NCI-H1105 treated with DMSO at 0.1 percent for 48 hours (cell line): ENCODE data around the gene ARHGAP42.
"Not testable (repeated sequence)": the region's sequence is repeated elsewhere in the genome, so short reads cannot be mapped to it uniquely, and the experiment has no call there.

Source experiments
- DNase-seq: peaks from one replicate; lab custom pipeline; 2025; lab: John Stamatoyannopoulos, UW

ARHGAP42 gene

DNA sequence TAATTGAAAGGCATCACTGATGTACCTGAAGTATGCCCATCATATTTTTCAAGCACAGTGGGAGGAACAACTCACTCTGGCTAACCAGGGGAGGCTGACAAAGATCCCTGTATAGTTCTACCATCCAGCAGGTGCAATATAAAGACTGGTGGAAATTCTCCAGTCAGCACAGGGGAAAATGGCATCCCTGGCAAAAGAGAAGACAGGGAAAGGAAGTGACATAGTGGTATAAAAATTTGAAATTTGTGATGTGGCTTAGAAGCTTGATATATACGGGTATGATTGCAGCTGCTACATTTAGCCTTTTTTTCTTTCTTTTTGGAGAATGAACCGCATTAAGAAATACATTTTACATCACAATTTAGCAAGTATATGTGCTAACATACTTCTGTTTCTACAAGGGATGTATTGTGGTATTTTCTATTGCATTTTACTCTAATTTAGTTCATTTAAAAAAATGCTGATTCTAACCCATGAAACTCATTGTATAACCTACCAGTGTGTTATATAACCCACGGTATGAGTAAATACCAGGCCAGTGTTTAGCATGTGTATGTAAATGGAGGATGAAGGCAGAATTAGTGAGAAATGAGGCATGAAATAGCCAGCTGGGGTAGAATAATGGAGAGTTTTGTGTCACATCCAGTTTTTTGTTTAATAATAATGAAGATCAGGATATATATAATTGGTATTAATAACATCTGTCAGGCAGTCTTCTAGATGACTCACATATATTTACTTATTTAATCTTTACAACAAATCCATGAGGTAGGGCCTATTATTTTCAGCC lies 186.1 kb downstream of the ARHGAP42 start:
- no peak for DNase-seq

DNA sequence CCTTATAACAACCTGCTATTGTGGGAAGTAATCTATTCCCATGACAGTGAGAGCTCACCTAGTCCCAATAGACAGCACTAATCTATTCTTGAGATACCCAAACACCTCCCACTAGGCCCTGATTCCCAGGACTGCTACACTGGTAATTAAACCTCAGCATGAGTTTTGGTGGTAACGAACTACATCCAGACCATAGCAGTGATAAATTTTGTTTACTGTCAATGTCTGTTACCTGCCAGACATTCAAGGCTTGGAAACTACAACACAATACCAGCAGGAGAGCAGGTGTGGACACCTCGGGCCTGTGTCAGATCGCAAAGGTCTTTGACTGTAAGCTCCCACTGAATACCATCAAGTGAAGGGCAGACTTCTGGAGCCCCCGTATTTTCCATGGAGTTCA lies 187.1 kb downstream of the ARHGAP42 start:
- no peak for DNase-seq

DNA sequence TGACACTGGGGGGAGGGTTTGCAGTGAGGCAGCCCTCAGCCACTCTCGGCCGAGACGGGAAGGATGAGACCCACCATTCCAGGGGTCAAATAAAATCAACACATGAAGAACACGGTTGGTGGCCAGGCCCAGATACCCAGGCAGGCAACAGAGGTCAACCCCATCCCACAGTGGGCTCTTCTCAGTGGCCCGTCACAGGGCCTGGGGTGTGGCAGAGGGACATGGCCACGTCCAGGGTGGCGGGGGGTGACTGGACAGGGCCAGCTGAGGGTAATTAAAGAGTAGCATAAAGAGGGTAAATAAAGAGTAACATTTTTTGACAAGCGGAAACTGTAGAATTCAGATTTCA lies 188.4 kb downstream of the ARHGAP42 start:
- no peak for DNase-seq

DNA sequence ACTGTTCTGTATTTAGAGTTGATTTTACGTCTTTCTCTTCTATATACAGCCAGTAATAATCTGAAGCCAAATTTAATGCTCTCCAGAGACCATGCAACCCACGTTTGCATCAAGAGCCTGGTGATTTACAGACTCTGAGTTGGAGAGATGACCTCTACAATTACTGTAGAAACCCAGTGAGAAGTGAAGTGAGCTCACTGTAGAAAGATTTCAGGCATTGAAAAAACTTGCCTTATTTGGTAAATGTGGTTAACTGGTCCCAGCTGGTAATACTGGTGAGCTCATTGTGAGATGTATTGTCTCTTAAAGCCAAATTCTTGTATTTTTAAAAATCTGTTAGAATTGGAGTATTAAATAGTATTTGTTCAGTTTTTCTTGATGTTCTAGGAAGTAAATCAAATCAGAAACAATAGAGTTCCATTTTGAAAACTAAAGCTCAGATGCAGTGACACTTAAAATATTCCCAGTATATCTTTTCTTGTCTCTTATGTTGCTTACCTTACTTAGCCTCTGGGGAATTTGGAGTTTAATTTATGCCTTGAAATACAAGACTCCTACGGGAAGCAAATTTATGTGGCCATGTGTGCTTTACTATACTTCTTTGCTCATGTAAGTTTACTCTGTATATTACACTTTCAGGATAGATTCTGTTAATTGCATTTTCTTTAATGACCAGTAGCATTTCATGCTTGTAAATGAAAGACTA lies 189.9 kb downstream of the ARHGAP42 start:
- DNase-seq = no peak

DNA sequence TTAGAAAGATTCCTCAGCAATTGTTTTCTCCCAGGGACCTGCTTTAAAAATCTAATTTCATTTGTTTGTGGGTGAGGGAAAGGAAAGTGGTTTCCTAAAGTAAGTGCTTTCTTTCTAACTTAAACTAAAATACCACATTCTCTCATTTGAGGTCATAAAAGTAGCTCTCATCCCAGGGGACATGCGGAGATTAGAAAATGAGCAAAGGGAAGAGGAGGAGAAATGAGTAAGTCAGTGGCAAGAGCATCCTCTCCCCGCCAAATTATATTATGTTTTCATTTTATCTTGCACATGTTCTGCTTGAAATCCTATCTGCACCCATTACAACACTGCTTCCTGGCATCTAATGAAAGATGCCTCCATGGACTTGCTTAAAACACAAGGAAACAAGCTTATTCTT lies 191.4 kb downstream of the ARHGAP42 start:
- no peak for DNase-seq

DNA sequence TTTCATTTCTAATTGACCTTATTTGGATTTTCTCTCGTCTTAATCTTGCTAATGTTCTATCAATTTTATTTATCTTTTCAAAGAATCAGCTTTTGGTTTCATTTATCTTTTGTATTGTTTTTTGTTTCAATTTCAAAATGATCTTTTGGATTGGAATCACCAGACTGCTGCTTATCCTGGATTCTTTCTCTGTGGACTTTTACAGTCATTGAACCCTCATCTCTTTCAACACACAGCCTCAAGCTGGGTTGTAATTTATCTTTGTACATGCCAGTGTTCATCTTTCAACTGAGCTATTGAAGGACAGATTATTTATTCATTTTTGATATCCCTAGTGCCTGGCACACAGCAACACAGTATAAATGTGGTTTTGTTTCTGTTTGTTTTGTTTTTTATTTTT lies 195.9 kb downstream of the ARHGAP42 start:
- DNase-seq = no peak

DNA sequence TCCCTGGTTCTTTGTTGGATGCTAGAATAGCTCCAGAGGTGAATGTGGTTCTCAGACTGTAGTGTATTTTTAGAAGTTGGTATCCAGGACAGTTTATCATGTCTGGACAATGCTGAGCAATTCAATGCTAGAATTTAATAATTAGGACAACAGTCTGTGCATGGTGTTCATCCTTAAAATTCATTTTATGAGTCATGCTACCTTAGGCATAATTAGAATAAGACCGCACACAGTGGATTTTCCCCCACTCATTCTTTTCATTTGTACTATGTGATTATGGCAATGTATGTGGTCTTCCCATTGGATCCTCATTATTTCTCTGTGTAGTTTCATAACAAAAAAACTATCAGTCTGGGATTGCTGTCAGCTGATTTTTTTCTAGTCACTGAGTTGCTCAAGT lies 196.7 kb downstream of the ARHGAP42 start:
- no peak for DNase-seq

DNA sequence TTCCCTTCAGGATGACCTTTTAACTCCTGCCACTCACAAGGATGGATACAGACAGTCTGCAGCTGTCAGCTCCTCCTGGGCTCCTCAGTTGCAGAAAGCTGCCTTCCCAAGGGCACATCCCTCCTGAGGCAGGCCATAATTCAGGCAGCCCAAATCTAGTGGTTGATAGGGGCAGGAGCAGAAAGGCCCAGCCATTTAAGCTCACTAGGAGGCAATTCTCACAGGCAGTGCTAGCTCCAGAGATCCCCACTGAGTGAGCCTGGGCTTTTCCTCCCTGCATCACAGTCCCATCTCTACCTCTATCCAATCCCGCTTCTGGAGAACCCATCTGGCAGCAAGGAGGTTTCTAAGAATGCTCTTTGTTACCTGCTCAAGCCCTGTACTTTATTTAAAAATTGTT lies 200.6 kb downstream of the ARHGAP42 start:
- DNase-seq = no peak

DNA sequence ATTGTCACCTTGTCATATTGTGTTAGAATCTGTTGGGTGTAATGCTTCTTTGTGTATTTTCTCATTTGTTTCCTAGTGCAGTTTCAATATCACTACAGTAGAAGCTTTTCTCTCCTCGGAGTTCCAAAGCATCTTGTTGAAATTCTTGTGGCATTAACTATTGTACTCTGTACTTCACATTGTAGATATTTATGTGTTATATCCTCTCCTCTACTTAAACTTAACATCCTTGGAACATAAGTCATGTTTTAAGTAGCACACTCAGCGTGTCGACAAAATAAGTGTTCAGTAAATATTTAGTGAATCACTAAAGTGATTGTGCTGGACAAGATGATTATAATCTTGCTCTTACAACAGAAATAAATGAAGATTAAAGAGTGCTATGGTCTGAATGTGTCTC lies 201.7 kb downstream of the ARHGAP42 start:
- DNase-seq = no peak

DNA sequence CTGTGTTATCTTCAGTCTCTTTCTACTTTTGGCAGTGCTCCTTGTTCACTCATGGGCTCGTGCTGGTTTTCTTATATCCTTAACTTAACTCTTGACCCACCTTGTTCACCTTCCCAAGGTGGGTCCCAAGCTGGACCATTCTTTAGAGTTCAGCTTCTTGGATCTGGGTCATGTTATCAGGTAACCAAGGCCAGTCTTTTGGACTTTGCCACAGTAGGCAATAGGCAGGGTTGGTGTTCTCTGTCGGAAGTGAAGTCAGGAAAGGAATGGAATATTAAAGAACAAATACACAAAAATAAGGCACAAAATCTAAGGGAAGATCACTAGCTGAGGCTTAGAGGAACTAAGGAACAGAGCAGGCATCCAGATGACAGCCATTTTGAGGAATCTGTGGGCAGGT lies 202.7 kb downstream of the ARHGAP42 start:
- DNase-seq = no peak

DNA sequence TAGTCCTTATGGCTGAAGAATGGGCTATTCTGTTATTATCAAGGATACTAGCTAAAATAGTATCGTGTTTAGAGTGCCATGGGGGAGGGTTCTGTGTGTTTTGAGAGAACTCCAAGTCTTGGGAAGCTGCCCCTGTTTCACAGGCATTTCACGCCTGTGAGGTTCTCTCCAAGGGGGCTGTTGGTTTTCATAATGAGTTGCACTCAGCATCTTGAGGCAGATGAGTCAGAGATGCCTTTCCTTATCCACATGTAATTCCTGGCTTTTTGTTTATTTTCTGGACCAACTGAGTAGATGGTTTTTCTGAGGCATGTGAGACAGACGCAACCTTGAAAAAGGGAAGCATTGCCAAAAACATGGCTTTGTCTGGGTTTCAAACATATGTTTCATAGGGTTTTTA lies 203.7 kb downstream of the ARHGAP42 start:
- no peak for DNase-seq

DNA sequence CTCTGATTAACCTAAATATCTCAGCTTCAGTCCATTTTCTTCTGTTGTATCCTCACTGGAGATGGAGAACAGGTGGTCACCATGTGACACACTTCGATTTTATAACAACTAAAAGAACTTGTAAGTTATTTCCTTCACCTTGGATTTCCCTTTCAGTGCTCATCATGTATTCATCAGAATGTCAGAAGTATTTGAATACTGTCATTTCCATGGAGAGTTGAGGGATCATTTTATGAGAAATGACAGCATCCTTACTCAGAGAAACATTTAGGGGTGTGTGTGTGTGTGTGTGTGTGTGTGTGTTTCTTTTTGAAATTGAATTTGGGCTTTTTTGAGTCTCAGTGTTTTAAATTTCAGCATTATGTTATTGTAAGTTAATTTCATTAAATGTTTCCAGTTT lies 205.8 kb downstream of the ARHGAP42 start:
- no peak for DNase-seq

DNA sequence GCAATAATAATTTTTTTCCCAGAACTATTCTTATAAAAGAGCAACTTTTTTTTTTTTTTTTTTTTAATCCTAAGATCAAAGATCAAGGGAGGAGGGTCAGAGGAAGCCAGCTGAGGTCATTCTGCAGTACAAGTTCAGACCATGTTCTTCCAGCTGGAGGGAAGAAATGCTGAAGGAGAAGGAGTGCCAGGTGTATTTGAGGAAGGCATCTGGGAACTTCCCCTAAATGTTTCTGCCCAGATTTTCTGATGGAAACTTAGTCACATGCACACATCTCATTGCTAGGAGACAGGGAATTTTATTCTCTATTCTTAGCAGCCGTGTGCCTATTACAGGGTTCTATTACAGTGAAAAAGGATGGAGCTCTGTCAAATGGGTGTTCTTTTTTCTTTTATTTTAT lies 208.4 kb downstream of the ARHGAP42 start:
- no peak for DNase-seq

DNA sequence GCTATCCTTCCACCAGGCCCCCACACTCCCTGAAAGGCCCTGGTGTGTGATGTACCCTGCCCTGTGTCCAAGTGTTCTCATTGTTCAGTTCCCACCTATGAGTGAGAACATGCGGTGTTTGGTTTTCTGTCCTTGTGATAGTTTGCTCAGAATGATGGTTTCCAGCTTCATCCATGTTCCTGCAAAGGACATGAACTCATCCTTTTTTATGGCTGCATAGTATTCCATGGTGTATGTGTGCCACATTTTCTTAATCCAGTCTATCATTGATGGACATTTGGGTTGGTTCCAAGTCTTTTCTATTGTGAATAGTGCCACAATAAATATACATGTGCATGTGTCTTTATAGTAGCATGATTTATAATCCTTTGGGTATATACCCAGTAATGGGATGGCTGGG lies 208.9 kb downstream of the ARHGAP42 start:
- DNase-seq = not testable (repeated sequence)

DNA sequence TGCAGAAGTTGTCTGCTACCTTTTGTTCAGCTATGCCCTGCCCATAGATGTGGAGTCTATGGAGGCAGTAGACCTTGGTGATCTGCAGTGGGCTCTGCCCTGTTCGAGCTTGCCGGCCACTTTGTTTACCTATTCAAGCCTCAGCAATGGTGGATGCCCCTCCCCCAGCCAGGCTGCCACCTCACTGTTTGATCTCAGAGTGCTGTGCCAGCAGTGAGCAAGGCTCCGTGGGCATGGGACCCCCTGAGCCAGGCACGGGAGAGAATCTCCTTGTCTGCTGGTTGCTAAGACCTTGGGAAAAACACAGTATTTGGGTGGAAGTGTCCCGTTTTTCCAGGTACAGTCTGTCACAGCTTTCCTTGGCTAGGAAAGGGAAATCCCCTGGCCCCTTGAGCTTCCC lies 214.4 kb downstream of the ARHGAP42 start:
- not testable (repeated sequence) for DNase-seq

DNA sequence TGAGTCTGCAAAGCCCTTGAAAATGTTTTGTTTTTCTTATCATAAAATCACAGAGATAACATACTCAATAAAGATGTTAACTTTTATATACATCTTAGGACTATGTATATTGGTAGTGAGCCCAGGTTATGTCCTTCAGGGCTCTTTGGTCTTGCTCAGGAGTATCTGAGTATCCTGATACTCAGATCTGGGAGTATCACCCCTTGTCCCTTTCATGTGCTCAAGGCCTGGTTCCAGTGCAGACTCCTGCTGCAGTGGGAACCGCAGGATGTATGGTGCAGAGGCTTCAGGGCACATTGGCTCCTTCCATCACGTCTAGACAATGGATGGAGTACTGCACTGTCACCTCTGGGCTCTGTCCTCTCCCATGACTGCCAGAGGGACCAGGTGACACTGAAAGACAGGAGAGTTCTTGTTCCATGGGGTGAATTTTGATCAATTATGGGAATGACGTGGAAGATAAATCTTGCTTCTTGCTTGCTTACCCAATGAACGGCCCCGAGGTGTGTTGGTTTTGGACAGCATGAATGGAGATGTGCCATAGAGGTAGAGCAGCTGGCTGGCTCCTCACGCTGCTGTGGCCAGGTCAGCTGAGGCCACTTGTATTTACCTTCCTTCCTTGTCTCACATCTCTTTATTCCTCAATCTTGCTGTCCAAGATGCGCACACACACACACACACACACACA lies 215.5 kb downstream of the ARHGAP42 start:
- DNase-seq = no peak

DNA sequence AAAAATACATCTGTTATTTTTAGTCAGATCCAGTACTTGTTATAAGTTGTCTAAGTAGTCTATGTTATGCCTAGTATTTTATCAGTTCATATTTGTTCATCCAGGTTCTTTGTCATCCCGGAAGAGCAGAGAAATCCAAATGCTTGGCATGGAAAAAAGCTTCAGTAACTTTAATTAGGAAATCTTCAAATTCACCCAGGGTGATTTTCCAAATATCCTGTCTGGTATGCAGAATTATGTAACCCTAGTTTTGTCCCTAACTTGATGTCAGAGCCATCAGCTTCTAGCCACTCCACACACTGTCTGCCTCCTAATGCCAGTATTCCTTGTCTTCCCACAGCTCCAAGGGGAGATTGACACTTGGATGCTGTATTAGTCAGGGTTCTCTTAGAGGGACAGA lies 216.2 kb downstream of the ARHGAP42 start:
- no peak for DNase-seq

DNA sequence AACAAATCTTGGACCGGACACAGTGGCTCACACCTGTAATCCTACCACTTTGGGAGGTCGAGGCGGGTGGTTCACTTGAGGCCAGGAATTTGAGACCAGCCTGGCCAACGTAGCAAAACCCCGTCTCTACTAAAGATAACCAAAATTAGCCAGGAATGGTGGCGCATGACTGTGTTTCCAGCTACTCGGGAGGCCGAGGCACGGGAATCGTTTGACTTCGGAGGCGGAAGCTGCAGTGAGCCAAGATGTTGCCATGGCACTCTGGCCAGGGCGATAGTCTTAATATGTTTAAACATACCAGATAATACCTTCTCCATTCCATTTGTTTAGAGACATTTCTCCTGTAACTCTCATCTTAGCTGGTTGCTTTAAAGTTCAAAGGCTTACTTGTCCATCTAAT lies 218.6 kb downstream of the ARHGAP42 start:
- DNase-seq = no peak

DNA sequence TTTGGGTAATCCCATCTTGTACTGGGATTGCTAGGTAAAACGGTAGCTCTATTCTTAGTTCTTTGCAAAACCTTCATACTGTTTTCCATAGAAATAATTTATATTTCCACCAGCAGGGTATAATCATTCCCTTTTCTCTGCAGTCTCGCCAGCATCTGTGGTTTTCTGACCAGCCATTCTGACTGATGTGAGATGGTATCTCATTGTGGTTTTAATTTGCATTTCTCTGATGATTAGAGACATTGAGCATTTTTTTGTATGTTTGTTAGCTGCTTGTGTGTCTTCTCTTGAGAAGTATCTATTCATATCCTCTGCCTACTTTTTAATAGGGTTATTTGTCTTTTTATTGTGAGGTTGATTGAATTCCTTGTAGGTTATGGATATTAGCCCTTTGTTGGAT lies 221.7 kb downstream of the ARHGAP42 start:
- no peak for DNase-seq

DNA sequence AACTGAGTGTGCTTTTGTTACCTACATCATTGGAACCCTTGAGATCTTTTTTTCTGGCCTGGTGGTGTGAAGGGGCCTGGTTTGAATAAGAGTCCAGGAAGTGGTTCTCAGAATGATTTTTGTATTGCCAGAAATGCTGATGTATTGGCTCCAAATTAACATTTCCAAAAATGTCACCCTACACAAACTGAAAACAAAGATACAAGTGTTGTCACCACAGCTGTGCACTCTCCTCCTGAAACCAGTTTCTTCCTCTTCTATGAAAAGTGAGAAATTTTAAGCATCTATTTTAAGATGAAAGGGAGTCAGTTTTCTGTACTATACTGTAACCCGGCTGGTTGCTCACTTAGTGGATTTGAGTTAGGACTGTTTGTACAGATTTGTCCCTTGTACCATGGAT lies 223.7 kb downstream of the ARHGAP42 start:
- DNase-seq = no peak

DNA sequence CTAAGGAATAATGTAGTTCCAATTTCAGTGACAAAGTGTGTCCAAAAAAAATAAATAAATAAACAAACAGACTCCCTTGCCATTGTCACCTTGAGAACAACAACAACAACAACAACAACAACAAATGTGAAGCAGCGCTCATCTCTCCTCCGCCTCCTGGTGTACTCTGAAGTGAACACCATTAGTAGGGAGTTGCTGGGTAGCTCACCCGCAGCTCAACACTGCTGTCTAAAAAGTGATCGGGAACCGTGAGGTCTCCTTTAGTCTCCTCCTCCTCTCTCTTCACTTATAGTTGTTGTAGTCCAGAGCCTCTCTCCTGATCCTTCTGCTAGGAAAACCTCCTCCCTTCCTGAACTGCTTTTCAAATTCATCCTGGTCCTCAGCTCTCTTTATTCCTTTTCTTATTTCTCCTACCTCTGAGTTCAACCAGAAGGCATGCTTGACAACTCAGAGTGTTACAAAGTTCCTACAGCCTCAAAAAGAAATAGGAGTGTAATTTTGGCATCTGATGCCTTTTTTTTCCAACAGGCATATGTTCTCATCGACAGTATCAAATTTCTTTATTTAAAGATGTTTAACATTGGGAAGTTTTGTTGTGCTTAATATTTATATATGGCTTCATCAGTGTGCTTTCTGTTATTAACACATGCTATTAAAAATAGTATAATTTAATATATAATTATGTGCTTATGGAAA lies 227.5 kb downstream of the ARHGAP42 start:
- DNase-seq = no peak
